ENCODE data around the gene ANGPTL7. TPM values are rescaled to one million over a fixed set of nuclear protein-coding genes. Genes with fewer than 3 reads are reported as not detected.
"Not testable (repeated sequence)": the region's sequence is repeated elsewhere in the genome, so short reads cannot be mapped to it uniquely, and the experiment has no call there.

The ANGPTL7 gene
- total RNA-seq, 4 donors from 2014 or later, result 0.55 to 1.00 (median 0.79) TPM; not detected in 1

GRCh38 chr1:11176081-11176706 lies 13.0 kb upstream of the ANGPTL7 start:
- in situ Hi-C loops (cut with MboI; ENCODE audit: low pct_ligation_motif_present in 1 of 4, low pct_unique_long_range_greater_than_20kb in 1 of 4, low sequenced_read_pairs in 3 of 4), result no loop called here
- Histone ChIP-seq H3K4me1 (peaks cover 0 to 13% (median 3%) of the 10 kb centered on the region in 4 donors), H3K27ac (no peak overlapping the region), H3K27me3 (no peaks in the 10 kb centered on the region), H3K9me3 (no peaks in the 10 kb centered on the region), H3K36me3 (no peaks in the 10 kb centered on the region), H3K4me3 (no peak overlapping the region)
- no peak for TF ChIP-seq POLR2A (IDR thresholded peaks at IDR 0.05)
- no peak for TF ChIP-seq EP300 (IDR thresholded peaks at IDR 0.05; ENCODE audit: low read depth)
- no peak for TF ChIP-seq POLR2AphosphoS5 (IDR thresholded peaks at IDR 0.05)
- no peak for TF ChIP-seq CTCF (IDR thresholded peaks at IDR 0.05)
- 91% methylated on average over 11 of the region's 11 CpGs; no CpG with 5 or more reads in 1 of the 2 donors for WGBS, 2 donors (ENCODE audit: low coverage in 1 of 2)
- intact Hi-C loops (cut with DNase I; ENCODE audit: low total_unique reads), result no loop called here
- no peak for DNase-seq

GRCh38 chr1:11178021-11179015 lies 10.8 kb upstream of the ANGPTL7 start:
- H3K27ac ChIP-seq, result no peak overlapping the region
- no peaks in the 10 kb centered on the region for H3K27me3 ChIP-seq
- in situ Hi-C loops (cut with MboI; ENCODE audit: low pct_ligation_motif_present in 1 of 4, low pct_unique_long_range_greater_than_20kb in 1 of 4, low sequenced_read_pairs in 3 of 4) (no loop called here), intact Hi-C loops (cut with DNase I; ENCODE audit: low total_unique reads) (no loop called here)
- H3K4me1 ChIP-seq, result peaks cover 0 to 13% (median 3%) of the 10 kb centered on the region in 4 donors
- no peak overlapping the region for H3K4me3 ChIP-seq
- WGBS, 2 donors (ENCODE audit: low coverage in 1 of 2), result 52 to 54% methylated on average over 2 to 7 of the region's 7 CpGs
- no peak for DNase-seq
- H3K36me3 ChIP-seq, result no peaks in the 10 kb centered on the region
- no peaks in the 10 kb centered on the region for H3K9me3 ChIP-seq
- TF ChIP-seq EP300 (IDR thresholded peaks at IDR 0.05; ENCODE audit: low read depth) (no peak), POLR2A (IDR thresholded peaks at IDR 0.05) (no peak), CTCF (IDR thresholded peaks at IDR 0.05) (no peak), POLR2AphosphoS5 (IDR thresholded peaks at IDR 0.05) (no peak)

- in situ Hi-C loops (cut with MboI; ENCODE audit: low pct_ligation_motif_present in 1 of 4, low pct_unique_long_range_greater_than_20kb in 1 of 4, low sequenced_read_pairs in 3 of 4), result no loop called here
- TF ChIP-seq POLR2A (IDR thresholded peaks at IDR 0.05), result no peak
- TF ChIP-seq POLR2AphosphoS5 (IDR thresholded peaks at IDR 0.05), result no peak
- no peak for TF ChIP-seq EP300 (IDR thresholded peaks at IDR 0.05; ENCODE audit: low read depth)
- no peak for TF ChIP-seq CTCF (IDR thresholded peaks at IDR 0.05)
- H3K36me3 ChIP-seq, result no peaks in the 10 kb centered on the region
- H3K9me3 ChIP-seq, result no peaks in the 10 kb centered on the region
- no peak for DNase-seq
- H3K27ac ChIP-seq, result no peak overlapping the region
- H3K4me3 ChIP-seq, result no peak overlapping the region
- intact Hi-C loops (cut with DNase I; ENCODE audit: low total_unique reads), result no loop called here
- no peaks in the 10 kb centered on the region for H3K27me3 ChIP-seq
- peaks cover 0 to 13% (median 3%) of the 10 kb centered on the region in 4 donors for H3K4me1 ChIP-seq
Measured at GRCh38 chr1:11179125-11179524, 10.0 kb upstream of the ANGPTL7 start.

GRCh38 chr1:11179749-11180148 lies 9.4 kb upstream of the ANGPTL7 start:
- H3K27me3 ChIP-seq; in situ Hi-C loops (cut with MboI; ENCODE audit: low pct_ligation_motif_present in 1 of 4, low pct_unique_long_range_greater_than_20kb in 1 of 4, low sequenced_read_pairs in 3 of 4); H3K36me3 ChIP-seq; DNase-seq; H3K4me3 ChIP-seq; H3K9me3 ChIP-seq; H3K27ac ChIP-seq; intact Hi-C loops (cut with DNase I; ENCODE audit: low total_unique reads): not testable (repeated sequence)
- 67 to 72% methylated on average over 3 of the region's 3 CpGs for WGBS, 2 donors (ENCODE audit: low coverage in 1 of 2)
- H3K4me1 ChIP-seq, result peaks cover 0 to 13% (median 3%) of the 10 kb centered on the region in 4 donors

Data from transverse colon (tissue), 4 donors.